Measurements from ENCODE around the gene DNMT3A. TPM values are rescaled to one million over a fixed set of nuclear protein-coding genes. Genes with fewer than 3 reads are reported as not detected.

Gene DNMT3A
- total RNA-seq, 1 experiment from 2014 or later: 12.2 TPM

DNA sequence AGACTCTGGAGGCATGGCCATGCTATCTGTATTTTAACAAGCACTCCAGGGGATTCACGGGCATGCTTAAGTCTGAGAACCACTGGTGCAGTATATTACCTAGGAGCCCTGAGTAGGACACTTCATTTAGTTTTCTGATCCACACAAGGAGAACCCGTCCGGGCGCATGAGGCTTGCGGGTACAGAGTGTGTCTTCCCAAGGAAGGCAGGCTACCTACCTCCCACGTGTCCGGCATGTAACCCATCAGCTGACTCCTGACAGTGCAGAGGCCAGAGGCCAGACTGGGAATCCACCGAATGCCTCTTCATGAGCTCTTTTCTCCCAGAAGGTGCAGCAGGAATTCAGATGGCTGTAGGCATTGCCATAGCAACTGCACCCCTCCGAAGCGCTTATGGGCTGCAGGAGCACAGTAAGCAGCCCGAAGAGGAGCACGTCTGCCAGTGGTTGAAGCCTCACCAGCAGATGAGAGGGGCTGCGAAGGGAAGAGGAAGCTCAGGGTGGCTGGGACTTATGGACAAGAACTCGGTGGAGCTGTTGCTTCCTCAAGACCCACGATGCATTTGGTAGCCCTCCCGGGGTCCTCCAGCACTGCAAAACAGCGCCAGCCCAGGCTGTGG is 33.8 kb upstream of the DNMT3A start:
- ATAC-seq (no peak), DNase-seq (no peak)
- Histone ChIP-seq H3K4me1 (ENCODE audit: insufficient read depth, low read length) (peaks cover 35% of the 10 kb centered on the region), H2AFZ (ENCODE audit: low read length) (no peak overlapping the region), H3K4me3 (ENCODE audit: low read length) (no peak overlapping the region), H3K79me2 (ENCODE audit: low read length) (no peaks in the 10 kb centered on the region), H3K9me2 (replicated peaks; ENCODE audit: low read length) (no peaks in the 10 kb centered on the region), H3K27ac (ENCODE audit: low read length) (no peak overlapping the region), H3K9me3 (ENCODE audit: low read length) (no peaks in the 10 kb centered on the region), H3F3A (ENCODE audit: low read length, unreplicated experiment) (no peaks in the 10 kb centered on the region), H3K4me2 (ENCODE audit: low read length) (no peak overlapping the region), H3K9ac (ENCODE audit: low read length) (no peak overlapping the region), H3K27me3 (ENCODE audit: low read length) (no peaks in the 10 kb centered on the region), H4K20me1 (ENCODE audit: low read length) (no peaks in the 10 kb centered on the region), H3K36me3 (ENCODE audit: low read depth, low read length) (no peaks in the 10 kb centered on the region)
- ChIA-PET CTCF (interaction anchor here (2.6 kb wide), 1 partner anchor 13 kb away, joined by 20 read pairs; no protein-coding TSS in a partner anchor), POLR2A (ENCODE audit: unreplicated experiment) (no interaction called here)
- TF ChIP-seq EZH2phosphoT487 (IDR thresholded peaks at IDR 0.05; ENCODE audit: borderline replicate concordance, low read length) (no peak), EZH2 (IDR thresholded peaks at IDR 0.05; ENCODE audit: low read length, unreplicated experiment) (no peak)
- TF ChIP-seq, protein P1, sequence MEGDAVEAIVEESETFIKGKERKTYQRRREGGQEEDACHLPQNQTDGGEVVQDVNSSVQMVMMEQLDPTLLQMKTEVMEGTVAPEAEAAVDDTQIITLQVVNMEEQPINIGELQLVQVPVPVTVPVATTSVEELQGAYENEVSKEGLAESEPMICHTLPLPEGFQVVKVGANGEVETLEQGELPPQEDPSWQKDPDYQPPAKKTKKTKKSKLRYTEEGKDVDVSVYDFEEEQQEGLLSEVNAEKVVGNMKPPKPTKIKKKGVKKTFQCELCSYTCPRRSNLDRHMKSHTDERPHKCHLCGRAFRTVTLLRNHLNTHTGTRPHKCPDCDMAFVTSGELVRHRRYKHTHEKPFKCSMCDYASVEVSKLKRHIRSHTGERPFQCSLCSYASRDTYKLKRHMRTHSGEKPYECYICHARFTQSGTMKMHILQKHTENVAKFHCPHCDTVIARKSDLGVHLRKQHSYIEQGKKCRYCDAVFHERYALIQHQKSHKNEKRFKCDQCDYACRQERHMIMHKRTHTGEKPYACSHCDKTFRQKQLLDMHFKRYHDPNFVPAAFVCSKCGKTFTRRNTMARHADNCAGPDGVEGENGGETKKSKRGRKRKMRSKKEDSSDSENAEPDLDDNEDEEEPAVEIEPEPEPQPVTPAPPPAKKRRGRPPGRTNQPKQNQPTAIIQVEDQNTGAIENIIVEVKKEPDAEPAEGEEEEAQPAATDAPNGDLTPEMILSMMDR (conservative IDR thresholded peaks at IDR 0.05; ENCODE audit: low read depth, low read length): no peak
- no TSS peak for BruUV-seq (replicated peaks)
- intact Hi-C loops (cut with micrococcal nuclease): no loop called here

DNA sequence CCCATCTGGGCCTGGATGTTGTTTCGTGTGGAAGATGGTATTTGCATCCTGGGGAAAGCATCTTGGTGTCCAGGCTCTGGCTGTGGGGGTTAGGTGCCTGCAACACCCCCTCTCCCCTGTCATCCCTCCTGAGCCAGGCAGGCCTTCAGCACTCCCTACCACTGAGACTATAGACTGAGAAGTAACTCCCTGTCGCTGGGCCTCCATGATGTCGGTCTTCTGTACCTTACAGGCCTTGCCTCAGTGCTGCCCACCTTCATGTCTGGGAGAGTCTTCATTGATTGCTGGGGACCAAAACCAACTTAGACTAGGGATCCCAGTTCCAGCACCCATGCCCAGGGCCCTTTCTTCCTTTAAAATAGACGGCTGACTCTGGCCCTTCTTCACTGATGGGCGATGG is 33.1 kb upstream of the DNMT3A start:
- H3K9ac ChIP-seq (ENCODE audit: low read length): no peak overlapping the region
- CTCF ChIA-PET: interaction anchor here (2.6 kb wide), 1 partner anchor 13 kb away, joined by 20 read pairs; no protein-coding TSS in a partner anchor
- H3K27me3 ChIP-seq (ENCODE audit: low read length): no peaks in the 10 kb centered on the region
- TF ChIP-seq EZH2 (IDR thresholded peaks at IDR 0.05; ENCODE audit: low read length, unreplicated experiment) (no peak), EZH2phosphoT487 (IDR thresholded peaks at IDR 0.05; ENCODE audit: borderline replicate concordance, low read length) (no peak)
- TF ChIP-seq, protein P1 (conservative IDR thresholded peaks at IDR 0.05; ENCODE audit: low read depth, low read length): no peak
- H3K4me2 ChIP-seq (ENCODE audit: low read length): no peak overlapping the region
- intact Hi-C loops (cut with micrococcal nuclease): no loop called here
- no peak for DNase-seq
- peaks cover 35% of the 10 kb centered on the region for H3K4me1 ChIP-seq (ENCODE audit: insufficient read depth, low read length)
- no peak for ATAC-seq
- POLR2A ChIA-PET (ENCODE audit: unreplicated experiment): no interaction called here
- no TSS peak for BruUV-seq (replicated peaks)
- H3K79me2 ChIP-seq (ENCODE audit: low read length): no peaks in the 10 kb centered on the region
- no peak overlapping the region for H3K27ac ChIP-seq (ENCODE audit: low read length)
- no peak overlapping the region for H2AFZ ChIP-seq (ENCODE audit: low read length)
- H3K9me2 ChIP-seq (replicated peaks; ENCODE audit: low read length): no peaks in the 10 kb centered on the region
- no peaks in the 10 kb centered on the region for H4K20me1 ChIP-seq (ENCODE audit: low read length)
- no peaks in the 10 kb centered on the region for H3K9me3 ChIP-seq (ENCODE audit: low read length)
- no peaks in the 10 kb centered on the region for H3F3A ChIP-seq (ENCODE audit: low read length, unreplicated experiment)
- no peak overlapping the region for H3K4me3 ChIP-seq (ENCODE audit: low read length)
- H3K36me3 ChIP-seq (ENCODE audit: low read depth, low read length): no peaks in the 10 kb centered on the region

DNA sequence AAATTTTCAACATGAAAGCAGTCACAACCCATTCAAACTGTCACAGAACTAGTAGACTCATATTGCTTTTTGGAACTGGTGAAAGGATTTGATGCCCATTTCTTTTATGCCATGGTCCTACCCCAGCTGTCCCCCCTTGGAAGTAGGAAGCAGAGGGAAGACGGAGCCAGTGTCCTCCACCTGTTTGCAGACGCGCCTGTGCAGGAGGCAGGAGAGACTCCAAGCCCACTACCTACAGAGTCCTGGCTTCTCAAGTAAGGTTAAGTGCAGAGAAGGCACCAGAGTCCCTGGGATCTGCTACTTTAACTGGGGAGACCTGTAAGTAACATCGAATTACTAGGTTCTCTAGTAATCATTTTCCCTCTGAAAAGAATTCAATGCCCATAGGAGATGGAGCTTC is 32.7 kb upstream of the DNMT3A start:
- DNase-seq (no peak), ATAC-seq (no peak)
- no peak for TF ChIP-seq EZH2 (IDR thresholded peaks at IDR 0.05; ENCODE audit: low read length, unreplicated experiment)
- TF ChIP-seq, protein P1 (conservative IDR thresholded peaks at IDR 0.05; ENCODE audit: low read depth, low read length): no peak
- no peak for TF ChIP-seq EZH2phosphoT487 (IDR thresholded peaks at IDR 0.05; ENCODE audit: borderline replicate concordance, low read length)
- H2AFZ ChIP-seq (ENCODE audit: low read length): no peak overlapping the region
- intact Hi-C loops (cut with micrococcal nuclease): no loop called here
- ChIA-PET CTCF (no interaction called here), POLR2A (ENCODE audit: unreplicated experiment) (no interaction called here)
- peaks cover 32% of the 10 kb centered on the region for H3K4me1 ChIP-seq (ENCODE audit: insufficient read depth, low read length)
- H3K9me2 ChIP-seq (replicated peaks; ENCODE audit: low read length): no peaks in the 10 kb centered on the region
- H4K20me1 ChIP-seq (ENCODE audit: low read length): no peaks in the 10 kb centered on the region
- H3K27me3 ChIP-seq (ENCODE audit: low read length): no peaks in the 10 kb centered on the region
- BruUV-seq (replicated peaks): no TSS peak
- H3K9me3 ChIP-seq (ENCODE audit: low read length): no peaks in the 10 kb centered on the region
- no peaks in the 10 kb centered on the region for H3K36me3 ChIP-seq (ENCODE audit: low read depth, low read length)
- H3F3A ChIP-seq (ENCODE audit: low read length, unreplicated experiment): no peaks in the 10 kb centered on the region
- no peaks in the 10 kb centered on the region for H3K79me2 ChIP-seq (ENCODE audit: low read length)
- H3K4me2 ChIP-seq (ENCODE audit: low read length): no peak overlapping the region
- H3K4me3 ChIP-seq (ENCODE audit: low read length): no peak overlapping the region
- H3K9ac ChIP-seq (ENCODE audit: low read length): no peak overlapping the region
- H3K27ac ChIP-seq (ENCODE audit: low read length): no peak overlapping the region

All from PC-3 (cell line).